Karpas-422 (cell line): ENCODE measurements around the gene UST. TPM values are rescaled to one million over a fixed set of nuclear protein-coding genes. Genes with fewer than 3 reads are reported as not detected.

Source experiments
- DNase-seq: peaks from one replicate; pipeline ENCODE4 v3.0.0-alpha.2; 2015
- H2AFZ ChIP-seq: fragments of 200-600 bp; sonication (generic); 2 replicates; pipeline ENCODE4 v1.6.1; 2014; ENCODE audit warnings: antibody characterized with exemption, low read length, mixed read lengths
- H3K27ac ChIP-seq: fragments of 200-600 bp; sonication (generic); 2 replicates; pipeline ENCODE4 v1.5.1; 2014; ENCODE audit warnings: mild to moderate bottlenecking, low read length, moderate library complexity
- H3K27me3 ChIP-seq: fragments of 200-600 bp; sonication (generic); 2 replicates; pipeline ENCODE4 v1.6.1; 2014; ENCODE audit warnings: low read length, mixed read lengths
- H3K36me3 ChIP-seq: fragments of 200-600 bp; sonication (generic); 2 replicates; pipeline ENCODE4 v1.6.1; 2014; ENCODE audit warnings: low read length, mixed read lengths; ENCODE audit not compliant: insufficient read depth
- H3K4me1 ChIP-seq: fragments of 200-600 bp; sonication (generic); 2 replicates; pipeline ENCODE4 v1.6.1; 2014; ENCODE audit warnings: mild to moderate bottlenecking, low read length, mixed read lengths
- H3K4me2 ChIP-seq: fragments of 200-600 bp; sonication (generic); 2 replicates; pipeline ENCODE4 v1.6.1; 2014; ENCODE audit warnings: low read length, low read depth, mild to moderate bottlenecking; ENCODE audit not compliant: poor library complexity, severe bottlenecking
- H3K4me3 ChIP-seq: fragments of 200-600 bp; sonication (generic); 2 replicates; pipeline ENCODE4 v1.5.1; 2014; ENCODE audit warnings: mild to moderate bottlenecking, antibody characterized with exemption, low read length, mixed read lengths
- H3K79me2 ChIP-seq: fragments of 200-600 bp; sonication (generic); 2 replicates; pipeline ENCODE4 v1.6.1; 2014; ENCODE audit warnings: mild to moderate bottlenecking, low read length, mixed read lengths
- H3K9ac ChIP-seq: fragments of 200-600 bp; sonication (generic); 2 replicates; pipeline ENCODE4 v1.6.0; 2014; ENCODE audit warnings: low read length
- H3K9me2 ChIP-seq: fragments of 200-600 bp; sonication (generic), shearing (Covaris generic); replicated peaks from 2 replicates; pipeline ENCODE4 v1.6.0; 2014; ENCODE audit warnings: mild to moderate bottlenecking, low read length, moderate library complexity; ENCODE audit not compliant: insufficient read depth
- H3K9me3 ChIP-seq: fragments of 300-700, 200-600 bp; sonication (generic); 2 replicates; pipeline ENCODE4 v1.6.1; 2014; ENCODE audit warnings: low read length, mixed read lengths
- H4K20me1 ChIP-seq: fragments of 200-600 bp; sonication (generic); 2 replicates; pipeline ENCODE4 v1.6.1; 2014; ENCODE audit warnings: mild to moderate bottlenecking, antibody characterized with exemption, low read length, low read depth; ENCODE audit not compliant: insufficient read depth
- total RNA-seq: library from RNA; depleted of rRNA; stranded (reverse); fragments of >200 nt; shearing (Covaris generic); gene quantifications from 2 replicates; pipeline ENCODE4 v1.2.3, GENCODE V29; 2014; ENCODE audit warnings: low replicate concordance

The UST gene
- total RNA-seq, 1 experiment from 2014 or later: 0.15 TPM

- no peaks in the 10 kb centered on the region for H3K9me2 ChIP-seq
- no peaks in the 10 kb centered on the region for H3K79me2 ChIP-seq
- no peak overlapping the region for H3K4me3 ChIP-seq
- H3K36me3 ChIP-seq: no peaks in the 10 kb centered on the region
- no peaks in the 10 kb centered on the region for H4K20me1 ChIP-seq
- no peaks in the 10 kb centered on the region for H3K4me1 ChIP-seq
- no peaks in the 10 kb centered on the region for H3K27me3 ChIP-seq
- no peak overlapping the region for H3K9ac ChIP-seq
- H3K4me2 ChIP-seq: no peak overlapping the region
- no peaks in the 10 kb centered on the region for H3K9me3 ChIP-seq
- DNase-seq: no peak
- no peak overlapping the region for H3K27ac ChIP-seq
- no peak overlapping the region for H2AFZ ChIP-seq
Measured at GRCh38 chr6:148831531-148831930, 84.7 kb downstream of the UST start.

DNA sequence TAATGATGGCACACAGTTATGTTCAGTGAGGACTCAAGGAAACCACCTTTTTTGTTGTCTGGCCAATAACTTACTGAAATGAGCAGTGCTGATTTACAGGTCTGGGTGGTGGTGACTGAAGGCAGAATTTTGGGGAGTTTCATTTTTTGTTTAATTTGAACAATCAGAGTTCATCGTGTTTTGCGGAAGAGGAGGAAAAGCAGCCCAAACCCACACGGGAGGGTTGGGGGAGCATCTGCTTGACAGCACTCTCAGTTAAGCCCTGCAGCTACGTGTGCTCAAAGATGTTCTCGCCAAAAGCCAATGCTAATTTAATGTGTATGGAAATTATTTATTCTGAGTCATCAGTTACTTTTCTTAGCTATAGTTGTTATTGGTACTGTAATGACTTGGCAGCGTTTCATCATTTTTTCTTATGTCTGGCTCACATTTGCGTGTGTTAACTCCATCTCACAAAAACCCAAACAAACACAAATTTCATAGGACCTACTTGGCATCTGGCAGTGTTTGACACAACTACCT, 89.2 kb downstream of the UST start:
- Histone ChIP-seq H3K9me3 (no peaks in the 10 kb centered on the region), H3K4me2 (no peak overlapping the region), H3K9ac (no peak overlapping the region), H3K27ac (no peak overlapping the region), H3K4me1 (no peaks in the 10 kb centered on the region), H3K4me3 (no peak overlapping the region), H3K9me2 (no peaks in the 10 kb centered on the region), H4K20me1 (no peaks in the 10 kb centered on the region), H3K79me2 (no peaks in the 10 kb centered on the region), H3K27me3 (no peaks in the 10 kb centered on the region), H3K36me3 (no peaks in the 10 kb centered on the region), H2AFZ (no peak overlapping the region)
- DNase-seq: no peak

DNA sequence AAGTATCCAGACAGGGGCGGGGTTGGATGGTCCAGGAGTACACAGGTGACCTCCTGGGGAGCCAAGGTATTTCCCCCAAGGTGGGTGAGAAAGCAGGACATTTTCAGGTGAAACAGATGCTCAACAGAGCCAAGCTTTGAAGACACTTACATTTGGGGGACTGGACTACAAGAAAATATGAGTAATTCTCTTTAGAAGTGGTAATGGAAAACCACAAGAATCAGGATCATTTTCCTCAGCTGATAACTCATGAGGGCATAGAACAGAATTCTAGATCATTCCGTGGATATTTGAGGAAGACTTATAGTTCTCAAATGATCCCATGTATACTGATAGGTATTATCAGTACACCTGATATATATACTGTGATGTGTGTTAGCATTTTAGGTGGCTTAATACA, 89.9 kb downstream of the UST start:
- H3K4me1 ChIP-seq: no peaks in the 10 kb centered on the region
- no peak overlapping the region for H2AFZ ChIP-seq
- H3K9me2 ChIP-seq: no peaks in the 10 kb centered on the region
- H3K27me3 ChIP-seq: no peaks in the 10 kb centered on the region
- H3K9ac ChIP-seq: no peak overlapping the region
- no peaks in the 10 kb centered on the region for H3K36me3 ChIP-seq
- no peak for DNase-seq
- no peak overlapping the region for H3K4me2 ChIP-seq
- no peaks in the 10 kb centered on the region for H4K20me1 ChIP-seq
- H3K79me2 ChIP-seq: no peaks in the 10 kb centered on the region
- no peaks in the 10 kb centered on the region for H3K9me3 ChIP-seq
- H3K4me3 ChIP-seq: no peak overlapping the region
- H3K27ac ChIP-seq: no peak overlapping the region

- Histone ChIP-seq H3K79me2 (no peaks in the 10 kb centered on the region), H3K4me3 (no peak overlapping the region), H4K20me1 (no peaks in the 10 kb centered on the region), H3K9me3 (no peaks in the 10 kb centered on the region), H3K4me2 (no peak overlapping the region), H3K27ac (no peak overlapping the region), H3K36me3 (no peaks in the 10 kb centered on the region), H3K4me1 (no peaks in the 10 kb centered on the region), H3K9ac (no peak overlapping the region), H3K27me3 (no peaks in the 10 kb centered on the region), H2AFZ (no peak overlapping the region), H3K9me2 (no peaks in the 10 kb centered on the region)
- DNase-seq: no peak
Measured at GRCh38 chr6:148837941-148838340, 91.1 kb downstream of the UST start.

DNA sequence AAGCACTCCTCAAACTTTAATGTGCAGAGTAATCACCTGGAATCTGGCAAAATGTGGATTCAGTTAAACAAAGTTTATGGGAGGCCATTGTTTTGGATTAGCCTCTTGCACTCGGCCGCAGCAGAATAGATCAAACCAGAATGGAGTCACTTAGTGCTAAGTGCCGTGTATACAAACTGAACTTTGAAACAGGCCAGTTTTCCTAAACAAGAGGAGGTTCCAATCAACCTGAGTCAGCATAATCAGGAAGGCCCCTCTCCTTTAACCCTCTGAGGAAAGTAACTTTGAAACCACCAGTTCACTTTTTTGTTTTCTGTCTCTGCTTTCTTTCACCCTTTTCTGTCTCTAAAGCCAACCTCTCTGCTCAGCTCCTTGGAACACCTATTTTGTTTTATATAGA, 92.2 kb downstream of the UST start:
- no peaks in the 10 kb centered on the region for H3K36me3 ChIP-seq
- no peak overlapping the region for H3K4me2 ChIP-seq
- H3K9me3 ChIP-seq: no peaks in the 10 kb centered on the region
- no peaks in the 10 kb centered on the region for H3K27me3 ChIP-seq
- H3K4me3 ChIP-seq: no peak overlapping the region
- no peaks in the 10 kb centered on the region for H4K20me1 ChIP-seq
- H3K79me2 ChIP-seq: no peaks in the 10 kb centered on the region
- H3K4me1 ChIP-seq: no peaks in the 10 kb centered on the region
- no peak for DNase-seq
- no peak overlapping the region for H3K27ac ChIP-seq
- H3K9ac ChIP-seq: no peak overlapping the region
- H2AFZ ChIP-seq: no peak overlapping the region
- H3K9me2 ChIP-seq: no peaks in the 10 kb centered on the region

DNA sequence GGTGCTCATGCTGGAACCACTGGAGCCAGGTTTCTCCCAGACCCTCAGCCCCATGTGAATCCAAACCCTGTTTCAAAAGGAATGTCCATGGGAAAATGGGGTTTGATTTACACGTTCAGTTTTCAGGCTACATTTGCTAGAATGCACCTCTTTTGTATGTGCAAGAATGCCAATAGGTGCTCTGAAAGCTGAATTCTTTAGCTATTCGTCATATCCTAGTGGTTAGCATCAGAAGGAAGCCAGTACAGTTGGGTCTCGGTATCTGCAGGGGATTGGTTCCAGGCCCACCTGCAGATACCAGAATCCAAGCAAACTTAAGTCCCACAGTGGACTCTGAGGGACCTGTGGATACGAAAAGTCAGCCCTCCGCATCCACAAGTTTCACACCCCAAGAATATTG, 93.4 kb downstream of the UST start:
- Histone ChIP-seq H3K9me3 (no peaks in the 10 kb centered on the region), H3K4me1 (no peaks in the 10 kb centered on the region), H3K4me2 (no peak overlapping the region), H3K79me2 (no peaks in the 10 kb centered on the region), H3K27me3 (no peaks in the 10 kb centered on the region), H3K36me3 (no peaks in the 10 kb centered on the region), H3K9me2 (no peaks in the 10 kb centered on the region), H3K4me3 (no peak overlapping the region), H3K27ac (no peak overlapping the region), H4K20me1 (no peaks in the 10 kb centered on the region), H2AFZ (no peak overlapping the region), H3K9ac (no peak overlapping the region)
- no peak for DNase-seq

- H3K9ac ChIP-seq: no peak overlapping the region
- no peaks in the 10 kb centered on the region for H4K20me1 ChIP-seq
- H3K36me3 ChIP-seq: no peaks in the 10 kb centered on the region
- DNase-seq: no peak
- no peaks in the 10 kb centered on the region for H3K9me3 ChIP-seq
- H3K9me2 ChIP-seq: no peaks in the 10 kb centered on the region
- H3K79me2 ChIP-seq: no peaks in the 10 kb centered on the region
- H3K4me1 ChIP-seq: no peaks in the 10 kb centered on the region
- H3K27ac ChIP-seq: no peak overlapping the region
- no peak overlapping the region for H3K4me2 ChIP-seq
- H3K27me3 ChIP-seq: no peaks in the 10 kb centered on the region
- H3K4me3 ChIP-seq: no peak overlapping the region
- H2AFZ ChIP-seq: no peak overlapping the region
Measured at GRCh38 chr6:148842296-148843019, 95.6 kb downstream of the UST start.

DNA sequence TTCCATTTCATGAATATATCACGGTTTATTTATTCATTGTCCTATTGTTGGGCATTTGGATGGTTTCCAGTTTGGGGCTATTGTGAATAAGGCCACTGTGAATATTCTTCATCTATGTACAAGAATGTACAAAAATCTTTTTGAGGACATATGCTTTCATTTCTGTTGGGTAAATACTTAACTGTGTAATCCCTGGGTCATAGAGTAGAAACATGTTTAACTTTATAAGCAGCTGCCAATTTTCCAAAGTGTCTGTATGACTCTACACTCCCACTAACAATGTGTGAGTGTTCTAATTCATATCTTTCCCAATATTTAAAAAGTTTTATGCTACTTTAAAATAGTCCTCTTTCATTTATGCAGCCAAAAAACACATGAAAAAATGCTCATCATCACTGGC, 98.6 kb downstream of the UST start:
- no peaks in the 10 kb centered on the region for H3K4me1 ChIP-seq
- H3K27ac ChIP-seq: no peak overlapping the region
- H3K9me2 ChIP-seq: no peaks in the 10 kb centered on the region
- H2AFZ ChIP-seq: no peak overlapping the region
- H3K4me3 ChIP-seq: no peak overlapping the region
- no peaks in the 10 kb centered on the region for H3K9me3 ChIP-seq
- H3K4me2 ChIP-seq: no peak overlapping the region
- no peaks in the 10 kb centered on the region for H3K36me3 ChIP-seq
- no peak overlapping the region for H3K9ac ChIP-seq
- no peaks in the 10 kb centered on the region for H4K20me1 ChIP-seq
- H3K27me3 ChIP-seq: no peaks in the 10 kb centered on the region
- DNase-seq: no peak
- no peaks in the 10 kb centered on the region for H3K79me2 ChIP-seq
